ENCODE results near the gene SERPINA9. TPM values are rescaled to one million over a fixed set of nuclear protein-coding genes. Genes with fewer than 3 reads are reported as not detected.
"Not testable (repeated sequence)": the region's sequence is repeated elsewhere in the genome, so short reads cannot be mapped to it uniquely, and the experiment has no call there.

Gene SERPINA9
- total and polyA plus RNA-seq, 4 donors, result not detected

DNA sequence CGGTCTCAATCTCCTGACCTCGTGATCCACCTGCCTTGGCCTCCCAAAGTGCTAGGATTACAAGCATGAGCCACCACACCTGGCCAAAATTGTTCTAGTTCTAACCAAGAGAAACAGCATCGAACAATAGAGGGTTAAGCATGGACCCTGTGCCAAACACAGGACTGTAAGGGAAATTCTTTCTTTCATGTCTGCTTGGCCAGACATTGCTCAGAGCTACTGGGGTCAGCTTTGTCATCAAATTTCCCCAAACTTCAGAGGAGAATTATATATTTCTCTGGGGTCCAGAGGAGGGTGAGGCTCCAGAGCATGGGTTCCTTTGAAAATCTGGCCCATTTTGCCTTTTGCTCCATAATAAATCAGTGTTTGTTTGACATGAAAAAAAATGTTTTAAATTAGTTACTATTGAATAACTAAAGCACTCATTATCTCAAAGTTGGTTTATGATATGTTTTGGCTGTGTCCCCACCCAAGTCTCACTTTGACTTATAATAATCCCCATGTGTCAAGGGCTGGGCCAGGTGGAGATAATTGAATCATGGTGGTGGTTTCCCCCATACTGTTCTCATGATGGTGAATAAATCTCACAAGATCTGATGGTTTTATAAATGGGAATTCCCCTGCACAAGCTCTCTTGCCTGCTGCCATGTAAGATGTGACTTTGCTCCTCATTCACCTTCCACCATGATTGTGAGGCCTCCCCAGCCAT lies 58.3 kb downstream of the SERPINA9 start:
- not testable (repeated sequence) for H3K27ac ChIP-seq (ENCODE audit: low read depth, low read length); H3K4me3 ChIP-seq (ENCODE audit: low read depth, low read length); DNase-seq (ENCODE audit: low read depth in 4 of 6, low spot score in 6 of 6); H3K27me3 ChIP-seq (ENCODE audit: control insufficient read depth, insufficient read depth, low read length); H3K36me3 ChIP-seq (ENCODE audit: control insufficient read depth, insufficient read depth, low read length); H3K9me3 ChIP-seq (ENCODE audit: control insufficient read depth, insufficient read depth, low read length); H3K4me1 ChIP-seq (ENCODE audit: control insufficient read depth, insufficient read depth, low read length)
- WGBS (ENCODE audit: insufficient coverage), result no CpG with 5 or more reads among the region's 3 CpGs

Other genes starting within 250 kb of the SERPINA9 start
- under 1 TPM in 1 of 2 donors, not detected in 1; 0.06 TPM for gene SERPINA10, start 182.9 kb downstream of the SERPINA9 start, total RNA-seq
- gene SERPINA10, start 182.9 kb downstream of the SERPINA9 start, polyA plus RNA-seq (ENCODE audit: insufficient read length in 2 of 2), result under 1 TPM; 0.13 to 0.26 TPM
- gene SERPINA6, start 152.9 kb downstream of the SERPINA9 start, total RNA-seq, result under 1 TPM in 1 of 2 donors, not detected in 1; 0.06 TPM
- not detected for gene SERPINA6, start 152.9 kb downstream of the SERPINA9 start, polyA plus RNA-seq (ENCODE audit: insufficient read length in 2 of 2)
- gene SERPINA2, start 109.5 kb downstream of the SERPINA9 start, total RNA-seq, result not detected
- not detected for gene SERPINA2, start 109.5 kb downstream of the SERPINA9 start, polyA plus RNA-seq (ENCODE audit: insufficient read length in 2 of 2)
- gene SERPINA1, start 87.6 kb downstream of the SERPINA9 start, total RNA-seq, result 1 to 10 TPM; 5.9 to 8.6 TPM
- gene SERPINA1, start 87.6 kb downstream of the SERPINA9 start, polyA plus RNA-seq (ENCODE audit: insufficient read length in 2 of 2), result 1 to 10 TPM; 3.8 to 6.6 TPM
- gene SERPINA11, start 23.4 kb downstream of the SERPINA9 start, total RNA-seq, result under 1 TPM in 1 of 2 donors, not detected in 1; 0.11 TPM
- not detected for gene SERPINA11, start 23.4 kb downstream of the SERPINA9 start, polyA plus RNA-seq (ENCODE audit: insufficient read length in 2 of 2)
- not detected for gene SERPINA12, start 33.3 kb upstream of the SERPINA9 start, total RNA-seq
- gene SERPINA12, start 33.3 kb upstream of the SERPINA9 start, polyA plus RNA-seq (ENCODE audit: insufficient read length in 2 of 2), result under 1 TPM in 1 of 2 donors, not detected in 1; 0.13 TPM
- gene SERPINA4, start 85.2 kb upstream of the SERPINA9 start, total RNA-seq, result not detected
- not detected for gene SERPINA4, start 85.2 kb upstream of the SERPINA9 start, polyA plus RNA-seq (ENCODE audit: insufficient read length in 2 of 2)
- gene SERPINA5, start 105.2 kb upstream of the SERPINA9 start, total RNA-seq, result 1 to 10 TPM in 1 of 2 donors, under 1 TPM in 1; 0.89 to 1.6 TPM
- gene SERPINA5, start 105.2 kb upstream of the SERPINA9 start, polyA plus RNA-seq (ENCODE audit: insufficient read length in 2 of 2), result 1 to 10 TPM; 1.1 to 2.2 TPM
- gene SERPINA3, start 136.2 kb upstream of the SERPINA9 start, total RNA-seq, result 1 to 10 TPM; 1.5 to 3.0 TPM
- under 1 TPM; 0.78 to 0.84 TPM for gene SERPINA3, start 136.2 kb upstream of the SERPINA9 start, polyA plus RNA-seq (ENCODE audit: insufficient read length in 2 of 2)